GM18517 (cell line): Measurements from ENCODE around the gene WDSUB1.

Source experiments
- ATAC-seq: cut with Tn5 transposase; IDR thresholded peaks from one replicate; pipeline ENCODE4 v1.9.1; 2021; ENCODE audit warnings: mild to moderate bottlenecking, moderate library complexity; ENCODE audit not compliant: unreplicated experiment

The WDSUB1 gene

GRCh38 chr2:159199761-159200465 is 86.6 kb downstream of the WDSUB1 start:
- no peak for ATAC-seq

- no peak for ATAC-seq
These were observed 87.3 kb downstream of the WDSUB1 start for GRCh38 chr2:159199236-159199635.

- no peak for ATAC-seq
These were observed 90.0 kb downstream of the WDSUB1 start for GRCh38 chr2:159196393-159196925.

GRCh38 chr2:159195697-159196096 is 90.8 kb downstream of the WDSUB1 start:
- no peak for ATAC-seq

GRCh38 chr2:159194241-159194640 is 92.3 kb downstream of the WDSUB1 start:
- ATAC-seq, result no peak

GRCh38 chr2:159193791-159194190 is 92.7 kb downstream of the WDSUB1 start:
- ATAC-seq, result no peak

GRCh38 chr2:159192371-159192918 is 94.1 kb downstream of the WDSUB1 start:
- ATAC-seq, result no peak

- ATAC-seq, result no peak
These were observed 98.1 kb downstream of the WDSUB1 start for GRCh38 chr2:159188449-159188848.

- no peak for ATAC-seq
These were observed 99.4 kb downstream of the WDSUB1 start for GRCh38 chr2:159187106-159187505.

GRCh38 chr2:159186462-159186861 is 100.0 kb downstream of the WDSUB1 start:
- ATAC-seq, result peak; percentile 54
